DND-41 (cell line): ENCODE data around the gene BAIAP2L2.

Experiments used
- EZH2 ChIP-seq: IDR thresholded peaks from 3 replicates; pipeline ENCODE4 v1.6.1; 2012; ENCODE audit warnings: borderline replicate concordance, low read depth, mild to moderate bottlenecking, moderate library complexity, low read length, inconsistent platforms; ENCODE audit not compliant: severe bottlenecking
- TF ChIP-seq, protein P1 (sequence below): IDR thresholded peaks from 2 replicates; pipeline ENCODE4 v1.5.1; 2012; ENCODE audit warnings: borderline replicate concordance, low read length, moderate library complexity, mild to moderate bottlenecking; ENCODE audit not compliant: poor library complexity, severe bottlenecking; ENCODE audit errors: extremely low read depth

DNA sequence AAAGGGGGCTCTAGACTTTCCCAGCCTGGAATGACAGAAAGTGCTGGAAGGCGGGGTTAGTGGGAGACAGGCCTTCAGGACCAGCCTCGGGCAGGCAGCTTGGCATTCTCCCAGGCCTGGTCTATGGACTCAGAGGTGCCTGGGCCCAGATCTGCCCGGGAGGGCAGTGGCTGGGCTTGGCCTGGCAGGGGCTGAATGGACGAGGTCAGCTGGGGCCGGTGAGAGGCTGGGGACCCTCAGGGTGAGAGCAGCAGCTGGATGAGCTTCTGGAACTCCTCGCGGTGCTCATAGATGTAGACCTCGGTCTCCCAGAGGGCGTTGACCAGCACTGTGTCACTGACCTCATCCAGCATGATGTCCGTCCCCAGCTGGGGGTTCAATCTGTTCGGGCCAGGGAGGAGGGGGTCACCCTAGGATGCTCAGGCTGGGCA is 1.5 kb upstream of the BAIAP2L2 start:
- TF ChIP-seq, protein P1, sequence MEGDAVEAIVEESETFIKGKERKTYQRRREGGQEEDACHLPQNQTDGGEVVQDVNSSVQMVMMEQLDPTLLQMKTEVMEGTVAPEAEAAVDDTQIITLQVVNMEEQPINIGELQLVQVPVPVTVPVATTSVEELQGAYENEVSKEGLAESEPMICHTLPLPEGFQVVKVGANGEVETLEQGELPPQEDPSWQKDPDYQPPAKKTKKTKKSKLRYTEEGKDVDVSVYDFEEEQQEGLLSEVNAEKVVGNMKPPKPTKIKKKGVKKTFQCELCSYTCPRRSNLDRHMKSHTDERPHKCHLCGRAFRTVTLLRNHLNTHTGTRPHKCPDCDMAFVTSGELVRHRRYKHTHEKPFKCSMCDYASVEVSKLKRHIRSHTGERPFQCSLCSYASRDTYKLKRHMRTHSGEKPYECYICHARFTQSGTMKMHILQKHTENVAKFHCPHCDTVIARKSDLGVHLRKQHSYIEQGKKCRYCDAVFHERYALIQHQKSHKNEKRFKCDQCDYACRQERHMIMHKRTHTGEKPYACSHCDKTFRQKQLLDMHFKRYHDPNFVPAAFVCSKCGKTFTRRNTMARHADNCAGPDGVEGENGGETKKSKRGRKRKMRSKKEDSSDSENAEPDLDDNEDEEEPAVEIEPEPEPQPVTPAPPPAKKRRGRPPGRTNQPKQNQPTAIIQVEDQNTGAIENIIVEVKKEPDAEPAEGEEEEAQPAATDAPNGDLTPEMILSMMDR: no peak
- no peak for TF ChIP-seq EZH2
